IPS-11a (cell line): ENCODE data around the gene PEPD.

Experiments used
- H3K4me3 ChIP-seq: one replicate; pipeline ENCODE4 v1.5.1; 2013; ENCODE audit warnings: low read depth, low read length, control low read depth

The PEPD gene

GRCh38 chr19:33400856-33401682, 120.5 kb downstream of the PEPD start:
- H3K4me3 ChIP-seq: no peak overlapping the region

DNA sequence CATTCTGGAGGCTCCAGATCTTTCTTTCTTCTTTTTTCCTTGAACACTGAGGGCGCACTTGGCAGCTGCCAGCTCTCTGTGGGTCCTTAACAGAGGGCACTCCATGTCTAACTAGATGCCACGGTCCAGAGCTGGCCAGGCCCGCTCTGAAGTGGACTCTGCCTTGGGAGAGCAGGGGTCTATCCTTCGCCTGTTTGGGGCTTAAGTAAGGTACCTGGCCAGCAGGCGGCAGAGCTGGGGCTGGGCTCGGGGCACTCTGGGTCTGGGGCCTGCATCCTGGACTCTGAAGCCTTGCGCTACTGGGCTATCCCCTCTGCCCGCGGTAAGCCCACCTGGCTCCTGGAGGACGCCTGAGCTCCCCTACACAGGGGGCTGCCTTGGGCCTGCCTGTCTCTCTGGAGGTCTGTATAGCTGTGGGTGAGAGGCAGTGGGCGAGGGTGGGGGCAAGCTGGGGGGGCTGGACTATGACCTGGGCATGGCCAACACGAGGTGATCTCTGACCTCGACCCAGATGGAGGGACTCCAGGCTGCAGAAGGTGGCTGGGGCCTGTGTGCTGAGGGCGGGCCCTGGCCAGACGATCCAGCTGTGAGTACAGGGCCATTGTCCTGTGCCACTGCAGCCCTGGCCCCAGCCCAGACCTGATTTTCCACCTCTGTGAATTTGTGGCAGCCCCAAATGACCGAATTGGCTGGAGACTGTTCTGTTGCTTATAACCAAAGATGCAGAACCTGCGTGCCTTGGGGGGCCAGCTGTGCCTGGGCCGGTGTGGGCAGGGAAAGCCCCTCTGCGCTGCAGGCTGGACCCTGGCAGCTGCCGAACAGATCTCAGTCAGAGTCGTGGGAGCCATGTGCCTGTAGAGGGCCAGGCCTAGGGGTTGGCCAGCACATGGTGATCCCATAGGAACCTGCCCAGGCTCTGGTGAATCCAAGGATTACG, 121.6 kb downstream of the PEPD start:
- H3K4me3 ChIP-seq: no peak overlapping the region

DNA sequence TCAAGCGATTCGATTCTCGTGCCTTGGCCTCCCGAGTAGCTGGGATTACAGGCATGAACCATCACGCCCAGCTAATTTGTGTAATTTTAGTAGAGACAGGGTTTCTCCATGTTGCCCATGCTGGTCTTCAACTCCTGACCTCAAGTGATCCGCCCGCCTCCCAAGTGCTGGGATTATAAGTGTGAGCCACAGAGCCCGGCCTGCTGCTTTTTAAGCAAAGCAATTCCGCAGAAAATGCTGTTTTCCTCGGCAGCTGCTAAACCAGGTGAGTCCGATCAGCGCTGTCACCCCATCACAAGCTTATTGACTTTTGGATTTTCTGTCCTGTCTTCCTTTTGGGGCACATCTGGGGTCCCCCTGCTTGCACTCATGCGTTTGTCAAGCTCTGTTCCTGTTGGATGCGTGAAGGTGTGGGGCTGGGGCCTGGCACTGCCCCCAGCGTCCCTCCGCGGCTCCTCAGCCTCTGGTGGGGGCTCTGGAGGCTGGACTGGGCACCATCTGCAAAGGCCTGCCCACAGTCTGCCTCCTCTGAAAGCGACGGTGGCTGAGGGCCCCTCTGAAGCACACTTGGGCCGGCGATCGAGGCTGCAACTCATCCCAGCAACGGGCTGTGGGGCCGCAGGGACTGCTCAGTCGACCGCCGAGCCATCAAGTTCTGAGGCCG, 122.4 kb downstream of the PEPD start:
- H3K4me3 ChIP-seq: no peak overlapping the region

GRCh38 chr19:33398361-33399060, 123.1 kb downstream of the PEPD start:
- H3K4me3 ChIP-seq: no peak overlapping the region

DNA sequence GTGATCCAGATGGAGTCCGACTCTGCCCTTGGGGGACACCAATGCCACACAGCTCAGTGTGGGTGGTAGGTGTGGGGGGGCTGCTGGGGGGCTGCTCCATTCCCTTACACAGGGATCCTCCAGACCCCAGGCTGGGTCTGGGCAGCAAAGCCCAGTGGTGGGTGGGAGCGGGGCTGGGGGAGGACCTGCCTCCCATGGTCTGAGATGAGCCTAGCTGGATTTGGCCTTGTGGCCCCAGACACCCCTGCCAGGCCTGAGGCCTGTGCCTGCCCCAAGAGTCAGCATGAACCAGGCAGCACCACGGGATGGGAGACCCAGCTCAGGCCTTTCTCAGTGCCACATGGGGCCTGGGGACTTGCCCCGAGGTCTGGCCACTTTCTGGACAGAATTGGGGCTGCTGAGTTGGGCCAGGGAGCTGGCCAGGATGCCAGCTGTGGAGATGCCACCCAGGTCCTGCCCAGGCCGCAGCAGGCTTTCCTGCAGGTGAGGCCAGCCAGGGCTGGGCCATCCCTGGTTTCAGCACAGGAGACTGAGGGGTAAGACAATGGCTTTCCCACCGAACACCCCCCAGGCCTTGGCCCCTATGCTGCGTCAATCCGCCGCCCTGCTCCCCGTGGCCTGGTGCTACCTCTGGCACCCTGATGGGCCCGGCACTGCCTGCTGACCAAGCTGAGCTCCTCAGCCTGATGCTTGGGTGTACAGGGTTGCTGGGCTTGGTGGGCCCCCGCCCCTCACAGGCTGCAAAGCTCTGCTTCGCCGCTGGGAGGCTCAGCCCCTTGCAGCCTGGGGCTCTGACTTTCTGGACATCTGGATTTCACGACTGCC, 123.8 kb downstream of the PEPD start:
- no peak overlapping the region for H3K4me3 ChIP-seq

DNA sequence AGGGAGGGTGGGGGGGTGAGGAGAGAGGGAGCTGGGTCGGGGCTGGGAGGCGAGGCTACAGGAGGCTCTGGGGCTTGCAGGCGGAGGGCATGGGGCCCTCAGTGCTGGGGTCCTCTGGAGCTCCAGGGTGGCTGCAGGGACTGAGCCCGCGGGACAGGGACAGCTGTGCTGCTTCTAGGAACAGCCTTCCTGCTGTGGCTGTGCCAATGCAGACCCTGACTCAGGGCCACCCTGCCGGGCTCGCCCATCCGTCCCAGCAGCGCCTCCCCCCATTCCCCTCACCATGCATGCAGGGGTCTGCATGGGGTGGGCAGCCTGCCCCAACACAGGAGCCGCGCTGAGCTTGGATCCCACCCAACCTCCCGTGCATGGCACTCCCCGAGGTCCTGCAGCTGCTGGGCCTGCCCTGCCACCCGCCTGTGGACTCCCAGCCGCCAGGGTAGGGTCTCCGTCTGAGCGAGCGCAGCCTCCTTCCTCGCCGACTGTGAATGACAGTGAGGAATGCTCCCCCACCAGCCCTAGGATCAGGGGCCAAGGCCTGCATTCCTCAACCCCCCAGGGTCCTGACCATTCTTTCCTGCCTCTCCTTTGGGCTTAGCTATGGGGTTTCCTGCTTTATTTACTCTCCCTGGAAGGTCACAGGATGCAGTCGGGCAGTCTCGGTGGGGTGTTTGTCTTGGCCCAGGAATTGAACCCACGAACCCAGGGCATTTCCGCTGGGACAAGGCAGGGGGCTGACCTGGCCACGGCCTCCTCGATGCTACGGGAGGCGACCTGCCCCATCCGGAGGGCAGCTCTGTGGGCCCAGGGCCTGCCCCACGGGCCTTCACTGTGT, 124.7 kb downstream of the PEPD start:
- no peak overlapping the region for H3K4me3 ChIP-seq

DNA sequence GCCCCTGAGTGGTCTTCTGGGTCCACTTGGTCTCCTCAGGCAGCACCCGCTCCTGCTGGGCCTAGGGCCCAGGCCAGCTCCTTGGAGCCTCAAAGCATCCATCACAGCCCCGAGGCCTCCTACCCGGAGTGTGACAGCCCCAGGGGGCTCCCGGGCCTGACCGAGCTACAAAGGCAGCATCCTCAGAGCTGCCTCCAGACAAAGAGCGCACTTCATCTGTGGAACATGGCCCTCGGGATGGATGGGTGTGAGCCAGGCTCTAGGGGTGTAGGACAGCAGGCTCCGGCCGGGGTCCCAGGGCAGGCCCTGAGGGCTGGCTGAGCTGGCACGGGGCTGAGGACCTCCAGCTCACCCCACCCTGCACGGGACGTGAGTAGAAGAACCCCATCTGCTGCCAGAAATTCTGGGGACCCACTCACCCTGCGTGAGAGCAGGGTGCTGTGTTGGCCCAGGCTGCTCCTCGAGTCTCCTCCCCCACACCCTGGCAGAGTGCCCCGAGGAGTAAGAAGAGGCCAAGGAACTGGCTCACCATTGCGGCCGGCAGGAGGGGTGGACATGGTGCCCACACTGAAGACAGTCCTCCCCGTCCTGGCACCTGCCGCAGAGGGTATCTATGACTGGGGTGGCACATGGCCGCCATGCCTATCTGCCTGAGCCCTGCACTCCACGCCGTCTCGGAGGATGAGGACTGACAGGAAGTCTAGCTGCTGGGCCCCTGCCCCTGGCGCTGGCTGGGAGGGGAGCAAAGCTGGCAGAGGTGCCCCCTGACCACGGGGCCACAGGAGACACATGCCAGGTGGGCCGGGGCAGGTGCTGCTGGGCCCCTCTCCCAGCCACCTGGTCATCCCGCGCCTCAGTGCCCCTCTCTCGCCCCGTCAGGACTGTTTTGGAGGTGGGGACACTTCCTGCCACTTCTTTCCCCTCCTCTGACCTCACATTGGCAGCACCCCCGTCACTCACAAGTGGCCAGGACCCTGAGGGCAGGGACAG, 125.7 kb downstream of the PEPD start:
- H3K4me3 ChIP-seq: no peak overlapping the region

GRCh38 chr19:33394723-33395560, 126.6 kb downstream of the PEPD start:
- H3K4me3 ChIP-seq: no peak overlapping the region

DNA sequence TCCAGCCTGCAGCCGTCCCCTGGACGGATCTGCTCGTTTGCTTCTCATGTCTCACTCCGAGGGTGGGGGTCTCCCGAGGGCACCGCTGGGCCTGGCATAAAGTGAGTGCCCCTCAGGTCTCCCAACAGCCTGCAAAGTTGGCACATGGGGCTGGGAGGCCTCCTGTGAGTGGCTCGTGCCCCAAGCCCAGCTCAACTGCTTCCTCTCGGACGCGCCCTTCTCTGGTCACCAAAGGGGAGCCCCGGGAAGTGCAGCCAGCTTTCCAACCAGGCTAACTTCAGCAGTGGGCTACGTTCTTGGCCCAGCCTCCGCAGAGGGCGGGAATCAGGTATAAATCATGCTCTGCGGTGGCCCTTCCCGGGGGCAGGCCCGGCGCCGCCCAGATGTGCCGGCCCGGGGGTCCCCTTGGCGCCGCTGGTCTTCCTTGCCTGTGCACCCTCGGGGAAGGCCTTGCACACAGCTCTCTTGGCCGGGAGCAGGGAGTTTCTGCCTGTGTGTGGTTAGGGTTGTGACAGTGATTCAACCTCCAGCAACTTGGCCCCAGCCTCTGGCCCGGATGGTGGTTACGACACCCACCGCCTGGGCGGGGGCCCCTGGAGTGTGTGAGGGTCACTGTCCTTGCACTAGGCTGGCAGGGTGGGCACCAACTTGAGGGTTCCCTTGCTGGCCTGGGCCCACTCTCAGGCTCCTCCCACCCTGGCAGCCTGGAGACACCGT, 127.4 kb downstream of the PEPD start:
- H3K4me3 ChIP-seq: no peak overlapping the region

- no peak overlapping the region for H3K4me3 ChIP-seq
These were observed 128.1 kb downstream of the PEPD start for GRCh38 chr19:33393286-33394005.

DNA sequence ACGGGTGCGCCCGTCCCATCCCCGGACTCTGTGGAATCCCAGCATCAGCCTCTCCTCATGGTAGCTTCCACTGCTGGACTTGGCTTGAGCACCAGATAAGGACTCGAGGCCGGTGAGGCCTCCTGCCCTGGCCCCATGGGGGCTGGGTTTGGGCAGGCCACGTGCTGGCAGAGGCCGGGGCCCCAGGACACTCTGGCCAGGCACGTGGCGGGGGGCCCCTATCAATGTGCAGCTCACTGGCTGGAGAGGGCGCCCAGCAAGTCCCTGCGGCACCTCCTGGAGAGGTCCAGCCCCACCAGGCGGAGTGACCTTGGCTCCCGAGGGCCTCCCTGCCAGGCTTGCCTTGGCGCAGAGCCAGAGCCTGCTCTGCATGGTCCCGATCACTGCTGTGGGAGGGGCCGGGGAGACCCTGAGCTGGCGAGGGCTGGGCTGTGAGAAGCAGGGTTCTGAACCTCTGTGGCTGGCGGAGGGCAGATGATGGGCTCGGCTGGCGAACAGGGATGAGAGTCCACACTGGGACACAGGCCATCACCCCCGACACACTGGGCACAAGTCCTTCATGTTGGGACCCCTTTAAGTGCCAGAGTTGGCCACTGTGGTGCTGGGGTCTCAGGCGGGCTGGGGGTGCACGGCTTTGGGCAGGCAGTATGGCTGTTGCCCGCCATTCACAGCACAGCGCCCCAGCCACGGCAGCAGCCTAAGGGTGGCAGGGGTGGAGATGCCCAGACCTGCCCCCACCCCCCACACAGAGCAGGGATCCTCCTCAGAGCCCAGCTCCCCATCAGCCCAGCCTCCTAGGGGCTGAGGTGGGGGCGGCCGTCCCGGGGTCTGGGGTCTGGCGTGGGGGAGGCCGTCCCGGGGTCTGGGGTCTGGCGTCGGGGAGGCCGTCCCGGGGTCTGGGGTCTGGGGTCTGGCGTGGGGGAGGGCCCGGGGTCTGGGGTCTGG, 129.0 kb downstream of the PEPD start:
- no peak overlapping the region for H3K4me3 ChIP-seq

GRCh38 chr19:33391631-33392249, 129.9 kb downstream of the PEPD start:
- H3K4me3 ChIP-seq: no peak overlapping the region

DNA sequence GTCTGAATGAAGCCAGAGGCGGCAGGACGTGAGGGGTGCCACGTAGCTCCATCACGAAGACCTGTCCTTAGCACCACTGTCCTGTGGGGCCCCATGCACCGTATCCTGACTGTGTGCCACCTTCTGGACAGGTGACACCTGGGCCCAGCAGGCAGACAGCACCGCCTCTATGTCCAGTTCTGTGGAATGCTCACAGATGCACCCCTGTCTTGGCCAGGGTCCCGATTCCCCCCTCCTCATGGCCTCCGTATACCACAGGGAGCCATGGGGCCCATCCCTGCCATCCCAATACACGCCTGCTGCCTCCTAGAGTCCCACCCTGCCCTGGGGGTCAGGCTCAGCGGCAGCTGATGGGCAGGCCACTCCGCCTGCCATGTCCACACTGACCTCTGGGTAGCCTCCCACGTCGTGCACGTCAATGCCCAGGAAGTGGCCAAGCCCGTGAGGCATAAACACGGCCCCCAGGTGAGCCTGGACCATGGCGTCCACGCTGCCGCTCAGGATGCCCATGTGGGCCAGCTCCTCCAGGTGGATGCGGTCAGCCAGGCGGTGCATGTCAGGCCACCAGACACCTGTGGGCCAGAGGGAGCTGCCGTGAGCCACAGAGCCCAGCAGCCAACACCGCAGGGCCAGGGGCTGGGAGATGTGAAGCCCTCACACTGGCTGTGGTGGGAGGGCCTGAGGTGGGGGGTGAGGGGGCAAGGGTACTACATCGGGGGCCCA, 130.5 kb downstream of the PEPD start:
- no peak overlapping the region for H3K4me3 ChIP-seq
